Activated CD4-positive, alpha-beta T cell treated with anti-CD3 and anti-CD28 coated beads, Interleukin-10, Interleukin-2, amounts not matched to agents 100 ng/mL and 50 ng/mL, durations not matched to agents 16 hours and 8 hours (primary cell): Measurements from ENCODE around the gene NEAT1.

Experiments
- DNase-seq: peaks from one replicate; pipeline ENCODE4 v3.0.0-alpha.2; 2020

The NEAT1 gene

GRCh38 chr11:65424205-65425104, 1.9 kb downstream of the NEAT1 start:
- peak; percentile 74 for DNase-seq

- peak; percentile 95 for DNase-seq
Measured at GRCh38 chr11:65425105-65425970, 2.7 kb downstream of the NEAT1 start.

- peak; percentile 90 for DNase-seq
Measured at GRCh38 chr11:65425971-65426838, 3.6 kb downstream of the NEAT1 start.

- peak; percentile 64 for DNase-seq
Measured at GRCh38 chr11:65426839-65427690, 4.5 kb downstream of the NEAT1 start.

GRCh38 chr11:65427691-65428577, 5.3 kb downstream of the NEAT1 start:
- peak; percentile 79 for DNase-seq

GRCh38 chr11:65428578-65429067, 6.0 kb downstream of the NEAT1 start:
- no peak for DNase-seq

- peak; percentile 54 for DNase-seq
Measured at GRCh38 chr11:65429068-65429681, 6.6 kb downstream of the NEAT1 start.

GRCh38 chr11:65429724-65430405, 7.3 kb downstream of the NEAT1 start:
- peak; percentile 71 for DNase-seq

GRCh38 chr11:65430406-65431217, 8.0 kb downstream of the NEAT1 start:
- DNase-seq: peak; percentile 52

GRCh38 chr11:65431451-65432099, 9.0 kb downstream of the NEAT1 start:
- peak; percentile 64 for DNase-seq

- no peak for DNase-seq
Measured at GRCh38 chr11:65432100-65432650, 9.6 kb downstream of the NEAT1 start.

GRCh38 chr11:65432686-65433582, 10.3 kb downstream of the NEAT1 start:
- DNase-seq: peak; percentile 52

GRCh38 chr11:65433657-65434056, 11.1 kb downstream of the NEAT1 start:
- DNase-seq: no peak

GRCh38 chr11:65434057-65434666, 11.6 kb downstream of the NEAT1 start:
- no peak for DNase-seq

GRCh38 chr11:65434667-65435410, 12.2 kb downstream of the NEAT1 start:
- no peak for DNase-seq
